GM12873 (cell line): ENCODE measurements around the gene FOXC2.

Experiments used
- CTCF ChIP-seq: IDR thresholded peaks from 2 replicates; pipeline ENCODE4 v1.5.1; 2012; ENCODE audit warnings: low read depth, mild to moderate bottlenecking, moderate library complexity, low read length, control low read depth; ENCODE audit not compliant: insufficient read depth; ENCODE audit errors: missing control alignments

Gene FOXC2

GRCh38 chr16:86579268-86580062 lies 12.8 kb downstream of the FOXC2 start:
- TF ChIP-seq CTCF: no peak

DNA sequence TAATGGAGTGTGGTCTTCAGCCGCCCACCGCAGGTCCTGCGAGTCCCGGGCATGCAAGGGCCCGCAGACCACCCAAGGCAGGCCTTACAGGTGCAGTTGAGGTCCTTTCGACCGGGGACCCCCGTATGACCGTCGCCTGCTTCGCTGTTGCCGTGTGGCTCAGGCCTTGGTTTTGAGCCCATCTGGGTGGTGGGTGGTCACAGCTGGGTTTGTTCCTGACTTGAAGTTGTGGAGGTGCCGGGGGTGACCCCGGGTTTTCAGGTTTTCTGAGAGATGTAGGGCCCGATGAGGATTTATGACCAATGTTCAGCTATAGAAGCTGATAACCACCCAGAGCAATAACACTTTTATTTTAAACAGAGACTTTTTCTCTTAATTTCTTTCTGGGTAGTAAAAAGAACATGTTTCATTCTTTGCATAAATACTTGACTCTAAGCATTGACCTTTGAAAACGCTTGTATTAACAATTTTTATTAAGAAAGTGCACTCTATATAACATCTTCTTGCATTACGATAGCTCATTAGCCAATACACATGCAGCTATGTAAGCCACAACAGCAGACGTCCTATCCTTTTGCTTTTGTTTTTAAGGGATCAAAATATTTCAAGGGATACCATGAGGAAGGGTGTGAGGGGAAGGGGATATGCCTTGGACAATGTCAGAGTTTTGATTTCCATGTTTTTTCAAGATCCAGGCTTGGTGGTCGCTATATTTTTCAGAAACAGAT lies 13.6 kb downstream of the FOXC2 start:
- no peak for TF ChIP-seq CTCF

DNA sequence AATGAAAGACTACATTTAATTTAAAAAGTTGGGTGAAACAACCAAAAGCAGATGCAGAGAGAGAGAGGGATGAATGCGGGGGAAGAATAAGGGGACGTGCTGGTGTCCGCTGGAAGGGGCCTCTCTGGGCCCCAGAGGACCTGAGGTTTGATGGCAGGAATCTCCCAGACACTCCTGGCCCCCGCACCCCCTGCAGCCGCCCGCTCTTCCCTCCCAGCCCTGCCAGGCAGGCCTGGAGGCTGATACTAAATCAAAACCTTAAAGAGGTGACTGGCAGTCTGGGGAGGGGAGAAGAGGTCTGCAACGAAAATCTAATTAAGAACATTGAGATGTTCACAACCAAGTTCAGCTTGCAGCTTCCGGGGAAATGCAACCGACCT lies 14.2 kb downstream of the FOXC2 start:
- no peak for TF ChIP-seq CTCF

- TF ChIP-seq CTCF: no peak
Measured at GRCh38 chr16:86581458-86581857, 14.8 kb downstream of the FOXC2 start.

DNA sequence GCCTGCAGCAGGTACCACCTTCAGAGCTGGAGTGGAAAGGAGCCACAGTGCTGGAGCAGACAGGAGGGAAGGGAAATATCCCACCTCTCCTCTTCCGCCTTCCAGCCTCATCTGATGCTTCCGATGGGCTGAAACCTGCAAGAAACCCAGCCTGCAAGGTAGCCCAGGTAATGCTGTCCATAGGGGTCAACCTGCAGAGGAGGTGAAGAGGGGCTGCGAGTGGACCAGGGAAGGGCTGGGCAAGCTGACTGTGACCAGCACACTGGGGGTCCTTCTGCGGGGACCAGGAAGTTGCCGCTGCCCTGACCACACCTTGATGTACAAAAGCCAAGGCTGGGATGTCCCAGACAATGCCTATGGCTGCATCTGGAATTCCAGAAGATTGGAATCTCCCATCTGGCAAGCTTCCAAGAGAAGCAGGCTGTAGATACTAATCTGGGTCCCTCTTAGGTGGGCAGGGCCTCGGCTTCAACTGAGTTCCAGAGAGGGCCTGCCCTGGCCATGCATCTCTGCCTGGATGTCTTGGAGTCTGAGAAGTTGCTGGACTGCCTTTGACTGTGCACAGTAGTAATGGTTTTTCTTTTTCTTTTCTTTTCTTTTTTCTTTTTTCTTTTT lies 17.5 kb downstream of the FOXC2 start:
- no peak for TF ChIP-seq CTCF

- no peak for TF ChIP-seq CTCF
Measured at GRCh38 chr16:86584726-86585721, 18.4 kb downstream of the FOXC2 start.
